Limb (tissue), 2 donors: ENCODE measurements around the gene TPCN2.

Source experiments
- DNase-seq, 2 donors: peaks; one replicate each; pipeline ENCODE4 v3.0.0-alpha.2; 2016; ENCODE audit errors: extremely low spot score in 2 of 2

TPCN2 gene

GRCh38 chr11:69010361-69010891, 38.3 kb upstream of the TPCN2 start:
- no peak for DNase-seq

- peak; percentile 84 to 86 for DNase-seq
Measured at GRCh38 chr11:69010964-69011623, 37.6 kb upstream of the TPCN2 start.

GRCh38 chr11:69011624-69012091, 37.1 kb upstream of the TPCN2 start:
- DNase-seq, result no peak

- DNase-seq, result no peak
Measured at GRCh38 chr11:69012092-69013008, 36.4 kb upstream of the TPCN2 start.

GRCh38 chr11:69013009-69013951, 35.5 kb upstream of the TPCN2 start, which contains the start of gene MRGPRF:
TSS of gene MRGPRF (minus strand) at chr11:69013246. CDS start at chr11:69009901, 3,345 bp downstream.
- peak; percentile 85 to 87 for DNase-seq

- DNase-seq, result peak in 1 of 2 donors; percentile 56
Measured at GRCh38 chr11:69014084-69014851, 34.5 kb upstream of the TPCN2 start.

- DNase-seq, result no peak
Measured at GRCh38 chr11:69014898-69015549, 33.7 kb upstream of the TPCN2 start.

GRCh38 chr11:69017951-69018350, 30.8 kb upstream of the TPCN2 start:
- no peak for DNase-seq

- no peak for DNase-seq
Measured at GRCh38 chr11:69018924-69019323, 29.8 kb upstream of the TPCN2 start.

GRCh38 chr11:69022260-69022659, 26.5 kb upstream of the TPCN2 start:
- no peak for DNase-seq

- no peak for DNase-seq
Measured at GRCh38 chr11:69024509-69024908, 24.2 kb upstream of the TPCN2 start.

- DNase-seq, result no peak
Measured at GRCh38 chr11:69027704-69028372, 20.9 kb upstream of the TPCN2 start.

GRCh38 chr11:69030301-69030700, 18.4 kb upstream of the TPCN2 start:
- DNase-seq, result no peak

GRCh38 chr11:69032833-69033232, 15.9 kb upstream of the TPCN2 start:
- no peak for DNase-seq

GRCh38 chr11:69033431-69033830, 15.3 kb upstream of the TPCN2 start:
- no peak for DNase-seq

GRCh38 chr11:69034123-69034867, 14.4 kb upstream of the TPCN2 start:
- no peak for DNase-seq

- DNase-seq, result no peak
Measured at GRCh38 chr11:69035150-69035945, 13.4 kb upstream of the TPCN2 start.

- DNase-seq, result no peak
Measured at GRCh38 chr11:69035946-69036340, 12.8 kb upstream of the TPCN2 start.
